Heart left ventricle (tissue), 16 donors: ENCODE data around the gene WSCD1. TPM values are rescaled to one million over a fixed set of nuclear protein-coding genes. Genes with fewer than 3 reads are reported as not detected.

Source experiments
- ATAC-seq, 4 donors: fragments of 200-7000 bp; cut with Tn5 transposase; one replicate each; pipeline ENCODE4 v1.9.1; 2020 to 2022; ENCODE audit warnings: moderate library complexity in 4 of 4, mild to moderate bottlenecking in 3 of 4, moderate number of reproducible peaks in 1 of 4
- DNase-seq, 5 donors: peaks; one replicate each; pipeline ENCODE4 v3.0.0-alpha.2; 2020
- H3K27ac ChIP-seq, 12 donors: fragments of 200-600 bp; sonication (generic) in 4 of 12; one replicate each; pipeline versions ENCODE4 v1.5.0 to v1.8.0; 2016 to 2022; ENCODE audit warnings: mild to moderate bottlenecking in 2 of 12
- H3K27me3 ChIP-seq, 9 donors: fragments of 200-600 bp; sonication (generic) in 2 of 9; one replicate each; pipeline versions ENCODE4 v1.5.1 to v1.8.0; 2016 to 2022; ENCODE audit warnings: mild to moderate bottlenecking in 3 of 9
- H3K36me3 ChIP-seq, 9 donors: fragments of 200-600 bp; sonication (generic) in 2 of 9; one replicate each; pipeline versions ENCODE4 v1.5.0 to v1.8.0; 2018 to 2022; ENCODE audit warnings: mild to moderate bottlenecking in 2 of 9
- H3K4me1 ChIP-seq, 12 donors: fragments of 200-600 bp; sonication (generic) in 4 of 12; one replicate each; pipeline versions ENCODE4 v1.5.0 to v1.8.0; 2016 to 2022; ENCODE audit warnings: mild to moderate bottlenecking in 3 of 12
- H3K4me3 ChIP-seq, 12 donors: fragments of 200-600 bp; sonication (generic) in 4 of 12; one replicate each; pipeline versions ENCODE4 v1.5.0 to v1.8.0; 2017 to 2022; ENCODE audit warnings: mild to moderate bottlenecking in 9 of 12, moderate library complexity in 4 of 12
- H3K9me3 ChIP-seq, 12 donors: fragments of 200-600 bp; sonication (generic) in 4 of 12; one replicate each; pipeline versions ENCODE4 v1.5.0 to v1.8.0; 2016 to 2022; ENCODE audit warnings: mild to moderate bottlenecking in 1 of 12
- CTCF ChIP-seq, 12 donors: fragments of 200-600 bp; sonication (generic) in 4 of 12; IDR thresholded peaks; one replicate each; pipeline versions ENCODE4 v1.5.0 to v1.8.0; 2018 to 2022; ENCODE audit warnings: antibody characterized with exemption in 12 of 12, mild to moderate bottlenecking in 5 of 12
- POLR2A ChIP-seq, 2 donors: fragments of 450-650 bp; IDR thresholded peaks; one replicate each; pipeline ENCODE4 v1.6.1; 2017; ENCODE audit warnings: antibody characterized with exemption in 2 of 2, mild to moderate bottlenecking in 2 of 2, moderate library complexity in 2 of 2
- WGBS, 4 donors: extraction: QIAGEN DNeasy Blood & Tissue Kit in 2 of 4; methylation state at CpG; one replicate each; pipeline versions ENCODE4 v1.1.5 to v1.1.7; 2013 to 2018; 5-methylcytosine and 5-hydroxymethylcytosine counted together
- intact Hi-C, 10 donors: fragments of 100-400 bp; cut with DNase I; formaldehyde crosslinking; loops; one replicate each; pipeline versions ENCODE4 v1.11.1 to v1.14.2; 2022
- polyA plus RNA-seq, 2 donors: library from polyadenylated mRNA; stranded (reverse); fragments of 200-250 nt; gene quantifications; one replicate each; pipeline ENCODE4 v1.2.3, GENCODE V29; 2013
- total RNA-seq, 9 donors: library from RNA; depleted of rRNA in 2 of 9; stranded (reverse); fragments of >200 nt in 2 of 9; fragmentation: NEBNext Ultra II Directional in 3 of 9; extraction: Animal tissue kit (Norgen Biotek cat#: 25700) in 3 of 9; gene quantifications; one replicate each; pipeline versions ENCODE4 v1.1.0 to v1.2.4, GENCODE V29; 2016 to 2023
- donor health status: ischemic (EF 13 %, LVEDD 7.1; RV severe dilation, severe dysfunction).
- donor health status: healthy with polysubstance abuse.
- donor health status: DM: no; HTN: yes; CAD: no.
- donor health status: DM: no; HTN: no; CAD: no.
- donor health status: ischemic (EF 25% LVEDD 6.9; RV normal size, moderate dysfunction).
- donor health status: ischemic (EF 25% LVEDD 5.7; RV mildly dilated, moderate dysfunction).
- donor health status: healthy.
- donor health status: DM: yes; HTN: yes; CAD: no.
- donor health status: ischemic (EF 35%, LVEDD 5.7; RV mildly dilated, moderate dysfunction).
- donor health status: nonischemic (EF 11% LVEDD 7.7; RV severe dilation, severe dysfunction).
- donor health status: DM: yes; HTN: yes; CAD: no.
- donor health status: PGD.
- donor health status: ischemic (EF 29% LVEDD 5.4; RV normal size, mild dysfunction).
- donor health status: nonischemic (EF 23%, LVEDD 6.1; RV moderate dilation, normal function).

The WSCD1 gene
- total and polyA plus RNA-seq, 11 donors: 2.5 to 12.4 (median 4.4) TPM

GRCh38 chr17:6102615-6103014, 32.4 kb downstream of the WSCD1 start:
- TF ChIP-seq CTCF (IDR thresholded peaks at IDR 0.05) (no peak), POLR2A (IDR thresholded peaks at IDR 0.05) (no peak)
- Histone ChIP-seq H3K27ac (no peak overlapping the region), H3K9me3 (no peaks in the 10 kb centered on the region), H3K4me3 (no peak overlapping the region), H3K36me3 (no peaks in the 10 kb centered on the region), H3K27me3 (peaks cover 0 to 11% (median 0%) of the 10 kb centered on the region in 9 donors), H3K4me1 (peaks cover 0 to 25% (median 5%) of the 10 kb centered on the region in 12 donors)
- ATAC-seq (peak in 1 of 4 donors; percentile 2), DNase-seq (no peak)
- intact Hi-C loops: loop anchor here in 2 of 10 donors (5.0 to 10.0 kb wide), 2 partner anchors 225 to 232 kb away; no protein-coding TSS in a partner anchor
- 40 to 61% (median 51%) methylated on average over 3 of the region's 3 CpGs for WGBS, 4 donors

- Histone ChIP-seq H3K27me3 (peaks cover 0 to 9% (median 0%) of the 10 kb centered on the region in 9 donors), H3K4me3 (no peak overlapping the region), H3K4me1 (peaks cover 0 to 12% (median 0%) of the 10 kb centered on the region in 12 donors), H3K36me3 (no peaks in the 10 kb centered on the region), H3K27ac (no peak overlapping the region), H3K9me3 (no peaks in the 10 kb centered on the region)
- TF ChIP-seq POLR2A (IDR thresholded peaks at IDR 0.05) (no peak), CTCF (IDR thresholded peaks at IDR 0.05) (no peak)
- no peak for DNase-seq
- WGBS, 4 donors: 75 to 82% (median 79%) methylated on average over 12 of the region's 12 CpGs
- no peak for ATAC-seq
- intact Hi-C loops: loop anchor here in 2 of 10 donors (5.0 to 10.0 kb wide), 2 partner anchors 222 to 230 kb away; no protein-coding TSS in a partner anchor
Observed at GRCh38 chr17:6104956-6105648, 34.9 kb downstream of the WSCD1 start.

GRCh38 chr17:6105649-6106007, 35.4 kb downstream of the WSCD1 start:
- H3K4me3 ChIP-seq: no peak overlapping the region
- H3K27ac ChIP-seq: no peak overlapping the region
- DNase-seq: no peak
- H3K9me3 ChIP-seq: no peaks in the 10 kb centered on the region
- H3K27me3 ChIP-seq: peaks cover 0 to 7% (median 0%) of the 10 kb centered on the region in 9 donors
- TF ChIP-seq POLR2A (IDR thresholded peaks at IDR 0.05): no peak
- TF ChIP-seq CTCF (IDR thresholded peaks at IDR 0.05): no peak
- ATAC-seq: no peak
- 61 to 73% (median 64%) methylated on average over 6 of the region's 6 CpGs for WGBS, 4 donors
- H3K36me3 ChIP-seq: no peaks in the 10 kb centered on the region
- intact Hi-C loops: loop anchor here in 1 of 10 donors (10.0 kb wide), 1 partner anchor 229 kb away; no protein-coding TSS in a partner anchor
- H3K4me1 ChIP-seq: peaks cover 0 to 12% (median 0%) of the 10 kb centered on the region in 12 donors

GRCh38 chr17:6106212-6106611, 36.0 kb downstream of the WSCD1 start:
- Histone ChIP-seq H3K36me3 (peaks cover 0 to 3% (median 0%) of the 10 kb centered on the region in 9 donors), H3K4me1 (peaks cover 0 to 12% (median 0%) of the 10 kb centered on the region in 12 donors), H3K9me3 (no peaks in the 10 kb centered on the region), H3K4me3 (no peak overlapping the region), H3K27ac (no peak overlapping the region), H3K27me3 (peaks cover 0 to 7% (median 0%) of the 10 kb centered on the region in 9 donors)
- no peak for ATAC-seq
- intact Hi-C loops: loop anchor here in 1 of 10 donors (10.0 kb wide), 1 partner anchor 229 kb away; no protein-coding TSS in a partner anchor
- DNase-seq: no peak
- TF ChIP-seq POLR2A (IDR thresholded peaks at IDR 0.05) (no peak), CTCF (IDR thresholded peaks at IDR 0.05) (no peak)
- 80 to 88% (median 85%) methylated on average over 2 of the region's 2 CpGs for WGBS, 4 donors
